HG03045 (cell line): ENCODE data around the gene FNDC1.

ENCODE experiments used
- ATAC-seq: cut with Tn5 transposase; IDR thresholded peaks from one replicate; pipeline ENCODE4 v1.9.1; 2021; ENCODE audit warnings: mild to moderate bottlenecking, moderate library complexity; ENCODE audit not compliant: unreplicated experiment

FNDC1 gene

DNA sequence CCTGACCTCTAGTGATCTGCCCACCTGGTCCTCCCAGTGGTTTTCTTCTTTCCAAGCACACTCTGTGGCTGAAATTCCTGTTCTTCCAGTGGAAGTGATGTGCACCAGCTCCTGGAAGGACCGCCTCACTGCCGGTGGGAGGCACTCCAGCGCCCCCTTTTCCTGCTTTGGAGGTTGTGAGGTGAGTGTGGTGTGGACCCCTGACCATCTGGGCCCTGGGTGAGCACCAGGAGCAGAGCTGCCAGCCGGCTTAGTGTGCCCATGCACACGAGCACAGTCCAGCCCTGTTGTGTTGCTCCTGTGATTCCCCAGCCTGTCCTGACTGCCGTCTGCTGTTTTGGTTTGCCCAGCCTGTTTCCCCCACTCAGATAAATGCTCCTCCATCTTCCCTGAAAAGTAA is 134.6 kb downstream of the FNDC1 start:
- no peak for ATAC-seq

DNA sequence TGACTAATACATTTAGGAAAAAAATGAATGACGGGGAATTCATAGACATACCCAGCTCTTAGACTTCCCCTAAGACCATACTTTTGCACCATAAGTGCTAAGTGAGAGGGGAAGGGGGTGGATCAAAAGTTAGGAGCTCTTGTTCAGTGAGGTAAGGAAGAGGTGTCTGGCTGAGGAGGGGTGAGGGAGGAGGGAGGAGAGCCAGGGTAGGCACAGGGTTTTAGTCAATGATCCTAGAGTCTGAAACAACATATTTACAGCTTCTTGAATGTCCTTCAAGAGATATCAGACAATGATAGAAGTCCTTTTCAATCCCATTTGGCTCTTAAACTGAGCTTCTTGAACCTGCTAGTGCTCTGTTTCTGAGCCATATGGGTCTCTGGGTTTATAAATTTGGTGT is 135.4 kb downstream of the FNDC1 start:
- ATAC-seq, result no peak

DNA sequence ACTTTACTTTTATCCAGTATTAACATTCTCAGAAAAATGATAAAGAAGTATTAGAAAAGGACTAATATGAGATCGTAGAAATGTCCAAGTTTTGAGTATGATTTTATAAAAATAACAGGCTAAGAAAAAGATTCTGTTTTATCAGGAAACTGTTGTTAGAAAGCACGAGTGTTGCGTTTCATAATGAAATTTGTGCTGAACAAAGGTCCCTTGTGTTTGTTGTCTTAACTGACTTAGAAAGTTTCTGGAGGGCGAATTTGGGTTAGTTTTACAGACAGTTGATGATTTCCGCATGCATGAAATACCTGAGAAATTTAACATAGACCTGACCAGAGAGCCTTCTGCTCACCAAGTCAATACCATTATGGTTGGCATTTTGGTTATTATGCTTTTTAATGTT is 136.0 kb downstream of the FNDC1 start:
- ATAC-seq, result no peak

DNA sequence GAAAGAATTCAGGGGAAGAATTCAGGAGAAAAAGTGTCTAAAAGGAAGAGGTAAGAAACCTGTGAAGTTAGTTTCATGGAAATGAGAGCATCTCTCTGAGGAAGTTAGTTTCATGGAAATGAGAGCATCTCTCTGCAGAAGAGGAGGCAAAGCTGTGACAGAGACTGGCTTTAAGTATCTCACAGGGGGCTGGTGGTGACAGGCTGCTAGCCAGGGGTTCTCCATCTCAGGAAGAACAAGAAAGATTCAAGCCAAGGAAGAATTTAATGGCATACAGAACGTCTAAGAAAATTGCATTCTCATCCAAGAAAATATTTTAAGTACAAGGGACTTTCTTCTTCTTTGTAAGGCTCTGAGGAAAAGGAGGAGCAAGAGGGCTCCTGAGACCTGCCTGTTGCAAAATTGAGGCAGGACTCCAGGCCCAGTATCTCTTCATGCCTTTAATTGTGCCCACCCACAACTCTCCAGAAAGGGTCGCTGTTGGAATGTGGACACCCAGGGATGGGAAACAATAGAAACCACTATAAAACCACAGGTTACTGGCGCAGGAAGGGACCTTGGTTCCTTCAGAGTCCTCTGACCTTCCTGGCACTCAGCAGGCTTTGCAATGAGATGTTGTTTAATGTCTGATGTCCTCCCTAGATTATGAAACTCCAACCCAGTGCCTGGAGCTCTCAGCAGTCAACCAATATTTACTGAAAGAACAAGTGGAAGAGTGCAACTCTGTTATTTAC is 136.8 kb downstream of the FNDC1 start:
- ATAC-seq, result no peak

DNA sequence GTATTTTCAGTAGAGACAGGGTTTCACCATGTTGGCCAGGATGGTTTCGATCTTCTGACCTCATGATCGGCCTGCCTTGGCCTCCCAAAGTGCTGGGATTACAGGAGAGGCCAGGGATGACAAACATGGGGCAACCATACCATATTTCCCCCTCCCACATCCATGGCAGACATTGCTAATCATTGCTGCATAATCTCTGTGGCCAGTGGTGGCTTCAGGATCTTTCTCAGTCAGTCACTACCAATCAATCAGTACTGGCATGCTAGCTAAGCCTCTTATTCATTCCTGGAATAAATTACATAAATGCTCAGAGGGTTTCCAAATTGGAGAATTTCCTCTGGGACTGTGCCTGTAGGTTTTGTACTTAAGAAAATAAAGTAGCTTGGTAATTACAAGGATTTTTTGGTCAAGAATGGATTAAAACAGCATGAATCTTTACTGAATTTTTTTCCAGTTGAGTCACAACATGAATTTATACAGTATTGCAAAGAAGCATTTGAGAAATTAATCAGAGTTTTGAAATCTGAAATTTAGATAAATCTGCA is 138.1 kb downstream of the FNDC1 start:
- no peak for ATAC-seq

DNA sequence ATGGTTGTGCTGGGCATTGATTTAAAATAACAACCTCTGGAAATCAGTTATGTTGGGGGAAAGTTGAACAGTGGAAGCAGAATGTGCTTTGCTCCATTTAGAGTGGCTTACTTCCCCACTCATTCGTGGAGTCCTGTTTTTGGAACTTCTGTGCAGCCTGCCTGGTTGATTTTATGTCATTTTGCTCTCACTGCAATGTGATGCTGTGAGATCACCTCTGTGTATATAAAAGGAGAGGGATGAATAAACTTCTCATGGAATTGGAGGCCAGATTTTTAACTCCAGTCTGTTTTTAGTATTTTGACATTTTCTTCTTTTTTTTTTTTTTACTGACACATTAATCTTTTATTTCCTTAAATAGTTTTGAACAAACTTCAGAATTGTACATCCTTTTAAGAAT is 139.0 kb downstream of the FNDC1 start:
- no peak for ATAC-seq

DNA sequence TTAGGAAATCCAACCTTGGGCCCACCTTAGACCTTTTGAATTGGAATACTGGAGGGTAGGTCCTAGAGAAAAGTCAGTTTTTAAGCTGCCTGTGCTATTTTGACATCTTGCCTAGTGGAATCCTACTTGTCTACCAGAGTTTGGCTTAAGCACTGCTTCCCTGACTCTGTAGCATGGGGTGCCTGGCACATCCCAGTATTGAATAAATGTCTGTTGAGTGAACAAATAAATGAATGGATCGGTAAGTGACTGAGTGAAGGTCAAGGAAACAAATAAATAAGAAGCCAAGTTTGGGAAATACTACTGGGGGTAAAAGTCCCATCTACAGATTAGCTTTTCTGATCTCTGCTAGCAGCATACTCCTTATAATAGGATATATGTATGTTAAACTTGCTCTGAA is 140.5 kb downstream of the FNDC1 start:
- no peak for ATAC-seq

DNA sequence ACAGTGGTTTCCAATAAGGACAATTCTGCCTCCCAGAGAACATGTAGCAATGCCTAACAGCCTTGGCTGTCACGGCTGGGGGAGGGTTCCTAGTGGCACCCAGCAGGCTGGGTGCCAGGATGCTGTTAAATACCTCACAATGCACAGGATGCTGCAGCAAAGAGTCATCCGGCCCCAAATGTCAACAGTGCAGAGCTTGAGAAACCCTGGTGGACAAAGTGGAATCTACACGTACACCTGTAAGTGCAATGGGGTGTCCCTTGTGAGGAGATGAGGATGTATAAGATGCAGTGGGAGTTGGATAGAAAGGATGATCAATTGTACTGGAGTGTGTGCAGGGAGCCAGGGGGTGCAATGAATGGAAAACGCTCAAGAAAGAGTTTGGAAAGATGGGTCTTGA is 142.4 kb downstream of the FNDC1 start:
- ATAC-seq, result no peak

DNA sequence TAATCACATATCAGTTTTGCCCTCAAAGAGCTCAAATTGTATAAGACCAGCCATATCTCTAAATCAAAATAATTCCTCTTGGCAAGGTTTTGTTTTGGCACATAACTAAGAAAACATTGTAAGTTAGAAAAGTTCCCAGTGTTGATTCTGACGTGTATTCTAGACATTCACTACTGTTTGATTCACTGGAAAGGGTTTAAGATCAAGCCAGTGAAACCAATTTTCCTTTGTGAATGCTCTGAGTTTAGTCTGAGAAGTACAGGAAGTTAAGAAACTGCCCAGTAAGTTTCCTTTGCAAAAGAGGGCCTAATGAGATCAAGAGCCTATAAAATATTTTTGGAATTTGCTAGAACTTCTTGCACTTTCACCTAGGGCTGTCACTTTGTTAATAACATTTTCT is 143.0 kb downstream of the FNDC1 start:
- no peak for ATAC-seq

DNA sequence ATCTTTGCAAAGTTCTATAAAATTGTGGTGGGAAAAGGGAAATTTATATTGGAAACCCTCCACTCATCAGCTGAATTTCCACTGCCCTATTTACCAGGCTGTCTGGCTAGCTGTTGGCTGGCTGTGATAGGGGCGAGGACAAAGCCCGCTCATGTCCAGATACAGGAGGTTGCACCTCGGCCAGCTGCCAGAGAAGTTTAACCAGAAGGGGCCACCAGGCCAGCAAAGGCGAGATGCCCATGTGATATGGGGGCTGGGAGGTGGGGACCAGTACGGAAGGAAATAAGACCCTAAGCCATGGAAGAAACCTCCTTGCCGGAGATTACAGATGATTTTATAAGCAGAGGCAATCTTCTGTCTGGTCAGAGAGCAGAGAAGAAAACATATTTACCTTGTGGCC is 143.8 kb downstream of the FNDC1 start:
- no peak for ATAC-seq

DNA sequence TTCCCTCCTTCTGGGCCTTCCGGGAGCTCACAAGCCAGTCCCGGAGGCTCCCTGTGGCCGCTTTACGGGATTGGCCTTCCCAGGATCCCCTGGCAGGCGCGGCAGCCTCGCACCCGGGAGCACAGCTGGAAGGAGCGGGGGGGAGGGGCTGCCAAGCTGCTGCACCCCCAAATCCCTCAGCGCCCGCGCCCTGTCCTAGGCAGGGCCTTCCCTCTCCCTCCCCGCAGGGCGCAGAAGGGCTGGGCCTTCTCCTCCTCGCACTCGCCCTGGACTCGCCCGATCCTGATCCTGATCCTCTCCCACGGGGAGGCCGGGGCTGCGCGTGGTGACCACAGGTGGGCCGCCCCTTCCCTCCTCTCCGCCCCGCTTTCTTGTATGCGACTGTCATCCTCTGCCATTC is 146.4 kb downstream of the FNDC1 start:
- no peak for ATAC-seq

DNA sequence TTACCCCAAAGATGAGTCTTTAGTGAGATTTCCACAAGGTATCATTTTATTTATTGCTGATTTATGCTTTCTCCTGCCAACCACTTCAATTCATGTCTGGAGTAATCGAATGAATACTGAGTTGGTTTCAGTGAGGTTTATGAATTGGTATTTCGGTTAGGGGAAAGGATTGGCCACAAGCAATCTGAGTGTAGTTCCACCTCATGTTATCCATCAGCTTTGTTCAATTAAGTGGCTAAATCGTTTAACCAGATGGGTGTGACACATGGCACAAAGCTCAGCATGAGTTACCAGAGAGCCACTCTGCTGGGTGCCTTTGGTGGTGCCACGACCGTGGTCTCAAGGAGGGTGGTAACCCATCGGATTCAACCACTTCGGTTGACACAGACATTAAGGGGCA is 148.2 kb downstream of the FNDC1 start:
- no peak for ATAC-seq

DNA sequence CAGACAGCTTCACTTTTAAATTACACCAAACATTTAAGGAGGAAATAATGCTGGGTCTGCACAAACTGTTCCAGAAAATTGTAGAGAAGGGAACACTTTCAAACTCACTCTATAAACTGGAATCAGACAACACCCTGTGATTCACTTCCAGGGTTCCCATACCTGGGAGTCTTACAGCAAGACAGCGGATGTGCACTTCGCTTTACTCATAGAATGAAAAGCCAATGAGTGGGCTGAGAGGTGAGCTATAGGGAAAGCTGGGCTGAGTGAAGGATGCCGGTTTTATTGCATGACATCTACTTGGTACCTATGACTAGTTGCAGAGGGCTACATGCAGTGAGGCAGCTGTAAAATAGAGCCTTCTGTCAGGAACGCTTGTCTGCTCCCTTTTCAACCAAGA is 152.1 kb downstream of the FNDC1 start:
- ATAC-seq, result no peak
